Natural killer cell treated with Interleukin-12 subunit alpha and Interleukin-12 subunit beta and Interleukin-15 and Interleukin-18, amount 100 ng/mL, for 72 hours (primary cell): ENCODE measurements around the gene DYRK4. TPM values are rescaled to one million over a fixed set of nuclear protein-coding genes. Genes with fewer than 3 reads are reported as not detected.

ENCODE experiments used
- ATAC-seq, 2 donors: fragments of 150-1000 bp; cut with Tn5 transposase in 1 of 2; sonication (Bioruptor Pico), chemical (Tn5 transposase) in 1 of 2; 2 replicates each; pipeline ENCODE4 v1.10.0; 2021
- DNase-seq: peaks from one replicate; pipeline ENCODE4 v3.0.0; 2022; ENCODE audit warnings: low spot score
- H3K27ac Mint-ChIP-seq, 2 donors: 1 replicate in 1 of 2; 2 replicates in 1 of 2; pipeline ENCODE4 v1.8.0; 2022; ENCODE audit warnings: mixed read lengths in 2 of 2, mild to moderate bottlenecking in 1 of 2, moderate library complexity in 1 of 2
- H3K27me3 Mint-ChIP-seq, 2 donors: 1 replicate in 1 of 2; 2 replicates in 1 of 2; pipeline ENCODE4 v1.8.0; 2022; ENCODE audit warnings: mixed read lengths in 2 of 2
- H3K36me3 Mint-ChIP-seq: one replicate; pipeline ENCODE4 v1.8.0; 2022; ENCODE audit warnings: mixed read lengths
- H3K4me1 Mint-ChIP-seq, 2 donors: 1 replicate in 1 of 2; 2 replicates in 1 of 2; pipeline ENCODE4 v1.8.0; 2022; ENCODE audit warnings: low read depth in 2 of 2, mixed read lengths in 2 of 2, mild to moderate bottlenecking in 1 of 2
- H3K4me3 Mint-ChIP-seq: one replicate; pipeline ENCODE4 v1.8.0; 2022; ENCODE audit warnings: mixed read lengths
- H3K9me3 Mint-ChIP-seq: 2 replicates; pipeline ENCODE4 v1.8.0; 2022; ENCODE audit warnings: mixed read lengths
- total RNA-seq, 2 donors: library from RNA; stranded (reverse); gene quantifications; one replicate each; pipeline ENCODE4 v1.2.3, GENCODE V29; 2022

Gene DYRK4
- total RNA-seq, 2 donors from 2014 or later = 24.0 to 30.2 TPM

DNA sequence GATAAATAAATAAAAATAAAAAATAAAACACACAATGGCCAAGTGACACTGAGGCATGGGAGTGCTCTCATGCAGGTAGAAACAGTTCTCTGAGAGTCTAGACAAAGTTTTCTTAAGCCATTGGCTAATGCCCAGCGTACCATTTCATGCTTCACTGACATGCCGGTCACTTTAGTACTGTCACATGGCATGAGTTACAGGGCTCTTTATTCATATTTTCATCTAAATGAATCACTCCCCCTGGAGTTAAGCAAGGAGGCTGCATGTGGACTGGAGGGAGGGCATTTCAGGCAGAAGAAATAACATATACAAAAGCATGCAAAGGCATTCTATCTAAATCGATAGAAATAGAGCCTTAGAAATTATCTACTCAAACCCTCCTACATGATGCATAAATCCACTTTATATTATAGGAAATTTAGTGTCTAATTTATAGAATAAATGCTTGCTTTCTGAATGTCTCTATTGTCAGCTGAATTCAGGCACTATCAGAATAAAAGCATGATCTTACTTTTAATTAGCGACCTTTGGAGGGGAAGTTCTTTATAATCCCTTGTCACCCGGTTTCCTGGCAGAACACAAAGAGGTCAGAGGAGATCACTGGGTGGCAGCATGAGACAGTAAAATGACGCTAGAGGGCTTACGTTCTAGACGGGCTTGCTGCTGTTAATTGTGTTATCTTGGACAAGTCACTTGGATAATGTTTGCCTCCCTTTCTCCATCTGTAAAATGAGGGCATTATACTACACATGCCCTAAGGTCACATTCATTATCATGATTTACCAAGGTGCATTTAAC lies 17.5 kb downstream of the DYRK4 start:
- H3K27me3 Mint-ChIP-seq = peaks cover 11 to 22% of the 10 kb centered on the region in 2 donors
- no peak for DNase-seq

DNA sequence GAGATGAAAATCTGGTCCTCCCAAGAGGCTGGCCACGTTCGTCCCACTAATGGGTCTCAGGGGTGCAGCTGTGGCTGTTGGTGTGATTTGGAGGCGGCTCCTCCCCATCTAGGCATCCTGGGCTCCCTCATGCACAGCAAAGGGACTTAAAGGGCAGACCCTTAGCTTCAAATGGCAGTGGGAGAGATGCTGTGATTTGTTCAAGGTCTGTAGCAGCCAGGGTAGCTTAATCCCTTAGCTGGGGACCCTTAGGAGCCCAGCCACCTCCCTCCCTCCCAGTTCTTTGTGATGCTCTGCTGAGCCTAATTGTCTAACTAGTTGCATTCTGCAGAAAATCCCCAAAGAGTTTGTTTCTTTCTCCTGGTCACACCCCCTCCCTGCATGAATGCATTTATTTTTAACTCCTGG lies 18.3 kb downstream of the DYRK4 start:
- Mint-ChIP-seq H3K4me3 (no peak overlapping the region), H3K27ac (no peak overlapping the region), H3K9me3 (no peaks in the 10 kb centered on the region), H3K27me3 (peaks cover 11 to 22% of the 10 kb centered on the region in 2 donors), H3K4me1 (no peaks in the 10 kb centered on the region), H3K36me3 (no peaks in the 10 kb centered on the region)
- DNase-seq (no peak), ATAC-seq (no peak)

More for the DNA sequence above, 17.5 kb downstream of the DYRK4 start:
- Mint-ChIP-seq H3K36me3 (no peaks in the 10 kb centered on the region), H3K4me1 (no peaks in the 10 kb centered on the region), H3K4me3 (no peak overlapping the region), H3K27ac (no peak overlapping the region), H3K9me3 (no peaks in the 10 kb centered on the region)
- no peak for ATAC-seq

GRCh38 chr12:4584281-4584680 lies 22.3 kb downstream of the DYRK4 start:
- no peaks in the 10 kb centered on the region for H3K4me1 Mint-ChIP-seq
- H3K4me3 Mint-ChIP-seq = no peak overlapping the region
- H3K27me3 Mint-ChIP-seq = peaks cover 14 to 16% of the 10 kb centered on the region in 2 donors
- no peaks in the 10 kb centered on the region for H3K36me3 Mint-ChIP-seq
- no peak for DNase-seq
- ATAC-seq = no peak
- H3K9me3 Mint-ChIP-seq = no peaks in the 10 kb centered on the region
- no peak overlapping the region for H3K27ac Mint-ChIP-seq

GRCh38 chr12:4584896-4585295 lies 22.9 kb downstream of the DYRK4 start:
- Mint-ChIP-seq H3K36me3 (no peaks in the 10 kb centered on the region), H3K9me3 (no peaks in the 10 kb centered on the region), H3K4me1 (no peaks in the 10 kb centered on the region), H3K27me3 (peaks cover 14 to 16% of the 10 kb centered on the region in 2 donors), H3K27ac (no peak overlapping the region), H3K4me3 (no peak overlapping the region)
- DNase-seq (no peak), ATAC-seq (no peak)

DNA sequence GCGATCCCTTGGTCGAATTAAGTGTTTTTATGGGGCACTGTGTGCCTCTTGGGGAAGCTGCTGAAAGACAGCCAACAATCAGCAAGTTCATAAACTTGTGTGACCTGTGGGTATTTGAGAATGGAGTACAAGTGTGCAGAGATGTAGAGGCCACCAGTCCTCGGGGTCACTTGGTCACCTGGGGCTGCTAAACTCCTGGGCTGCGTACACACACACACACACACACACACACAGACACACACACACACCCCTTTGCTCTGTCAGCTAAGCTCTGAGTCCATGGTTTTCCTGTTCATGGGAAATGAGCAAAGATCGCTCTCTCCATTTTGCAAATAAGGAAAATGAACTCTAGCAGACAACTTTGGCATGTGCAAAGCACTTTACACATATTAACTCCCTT lies 24.5 kb downstream of the DYRK4 start:
- ATAC-seq (no peak), DNase-seq (no peak)
- H3K36me3 Mint-ChIP-seq = no peaks in the 10 kb centered on the region
- peaks cover 13 to 14% of the 10 kb centered on the region in 2 donors for H3K27me3 Mint-ChIP-seq
- H3K4me1 Mint-ChIP-seq = no peaks in the 10 kb centered on the region
- H3K9me3 Mint-ChIP-seq = no peaks in the 10 kb centered on the region
- no peak overlapping the region for H3K4me3 Mint-ChIP-seq
- H3K27ac Mint-ChIP-seq = no peak overlapping the region

DNA sequence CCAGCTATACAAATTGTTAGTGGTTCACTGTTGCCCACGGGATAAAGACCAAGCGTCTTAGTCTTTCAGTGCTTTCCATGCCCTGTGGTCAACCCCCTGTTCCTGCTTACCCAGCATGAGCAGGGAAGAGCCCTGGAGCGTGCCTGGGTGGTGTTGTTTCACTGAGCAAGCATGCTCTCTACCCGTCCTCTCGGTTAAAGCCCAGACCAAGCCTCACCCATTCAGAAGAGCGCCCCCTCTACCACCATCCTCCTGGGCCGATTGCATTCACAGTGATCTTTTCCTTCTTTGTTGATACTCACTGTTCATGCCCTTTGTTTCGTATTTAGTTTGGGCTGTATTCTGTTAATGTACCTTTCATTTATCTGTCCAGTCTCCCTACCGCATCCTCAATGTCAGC lies 25.1 kb downstream of the DYRK4 start:
- ATAC-seq (no peak), DNase-seq (no peak)
- Mint-ChIP-seq H3K27ac (no peak overlapping the region), H3K27me3 (peaks cover 13 to 14% of the 10 kb centered on the region in 2 donors), H3K4me1 (no peaks in the 10 kb centered on the region), H3K36me3 (no peaks in the 10 kb centered on the region), H3K4me3 (no peak overlapping the region), H3K9me3 (no peaks in the 10 kb centered on the region)

- ATAC-seq = no peak
- no peaks in the 10 kb centered on the region for H3K36me3 Mint-ChIP-seq
- DNase-seq = no peak
- H3K27ac Mint-ChIP-seq = no peak overlapping the region
- peaks cover 10 to 15% of the 10 kb centered on the region in 2 donors for H3K27me3 Mint-ChIP-seq
- no peak overlapping the region for H3K4me3 Mint-ChIP-seq
- no peaks in the 10 kb centered on the region for H3K9me3 Mint-ChIP-seq
- H3K4me1 Mint-ChIP-seq = no peaks in the 10 kb centered on the region
Measured at GRCh38 chr12:4588916-4589315, 26.9 kb downstream of the DYRK4 start.

DNA sequence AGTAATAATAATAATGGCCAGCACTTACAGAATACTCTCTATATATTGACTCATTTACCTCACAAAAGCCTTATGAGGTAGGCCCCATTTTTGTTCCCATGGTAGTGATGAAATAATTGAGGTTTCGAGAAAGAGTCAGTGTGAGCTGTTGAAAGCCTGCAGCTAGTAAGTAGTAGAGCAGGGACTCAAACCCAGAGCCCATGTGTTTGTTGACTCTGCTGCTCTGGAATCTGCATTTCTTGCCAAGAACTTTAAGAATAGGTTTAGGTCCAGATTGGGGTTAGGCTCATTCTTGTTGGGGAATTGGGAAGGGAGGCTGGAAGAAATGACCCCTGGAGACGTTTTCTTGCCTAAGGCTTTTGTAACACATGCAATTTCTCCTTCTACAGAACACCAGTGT lies 27.9 kb downstream of the DYRK4 start:
- H3K27me3 Mint-ChIP-seq = peaks cover 7 to 13% of the 10 kb centered on the region in 2 donors
- H3K36me3 Mint-ChIP-seq = no peaks in the 10 kb centered on the region
- no peak overlapping the region for H3K27ac Mint-ChIP-seq
- no peak overlapping the region for H3K4me3 Mint-ChIP-seq
- no peaks in the 10 kb centered on the region for H3K4me1 Mint-ChIP-seq
- DNase-seq (no peak), ATAC-seq (no peak)
- H3K9me3 Mint-ChIP-seq = no peaks in the 10 kb centered on the region

DNA sequence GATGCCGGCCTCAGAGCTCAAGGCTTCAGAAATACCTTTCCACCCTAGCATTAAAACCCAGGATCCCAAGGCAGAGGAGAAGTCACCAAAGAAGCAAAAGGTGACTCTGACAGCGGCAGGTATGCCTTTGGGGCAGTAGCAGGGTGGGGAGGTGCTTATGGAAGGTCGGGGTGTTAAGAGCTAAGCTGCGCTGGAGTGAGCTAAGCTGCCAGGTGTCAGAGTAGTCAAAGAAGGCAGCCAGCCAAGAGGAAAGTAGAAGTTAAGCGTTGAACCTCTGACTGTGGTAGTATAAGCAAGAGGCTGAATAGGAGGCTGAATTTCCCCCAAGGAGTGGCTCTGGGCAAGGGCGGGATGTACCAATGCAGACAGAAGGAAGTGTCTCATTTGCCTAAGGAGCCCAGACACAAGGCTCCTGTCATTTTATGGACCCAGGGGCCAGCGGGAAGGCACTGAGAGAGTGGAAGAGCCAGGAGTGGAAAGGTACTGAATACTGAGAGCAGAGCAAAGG lies 29.2 kb downstream of the DYRK4 start:
- no peak overlapping the region for H3K27ac Mint-ChIP-seq
- no peak for ATAC-seq

GRCh38 chr12:4595881-4596280 lies 33.9 kb downstream of the DYRK4 start:
- Mint-ChIP-seq H3K27ac (no peak overlapping the region), H3K27me3 (peaks cover 0 to 4% of the 10 kb centered on the region in 2 donors), H3K36me3 (no peaks in the 10 kb centered on the region), H3K9me3 (no peaks in the 10 kb centered on the region), H3K4me3 (no peak overlapping the region), H3K4me1 (no peaks in the 10 kb centered on the region)
- DNase-seq = no peak
- ATAC-seq = no peak

More for the DNA sequence above, 29.2 kb downstream of the DYRK4 start:
- DNase-seq = no peak
- Mint-ChIP-seq H3K4me1 (no peaks in the 10 kb centered on the region), H3K4me3 (no peak overlapping the region), H3K36me3 (no peaks in the 10 kb centered on the region), H3K27me3 (peaks cover 7 to 13% of the 10 kb centered on the region in 2 donors), H3K9me3 (no peaks in the 10 kb centered on the region)

DNA sequence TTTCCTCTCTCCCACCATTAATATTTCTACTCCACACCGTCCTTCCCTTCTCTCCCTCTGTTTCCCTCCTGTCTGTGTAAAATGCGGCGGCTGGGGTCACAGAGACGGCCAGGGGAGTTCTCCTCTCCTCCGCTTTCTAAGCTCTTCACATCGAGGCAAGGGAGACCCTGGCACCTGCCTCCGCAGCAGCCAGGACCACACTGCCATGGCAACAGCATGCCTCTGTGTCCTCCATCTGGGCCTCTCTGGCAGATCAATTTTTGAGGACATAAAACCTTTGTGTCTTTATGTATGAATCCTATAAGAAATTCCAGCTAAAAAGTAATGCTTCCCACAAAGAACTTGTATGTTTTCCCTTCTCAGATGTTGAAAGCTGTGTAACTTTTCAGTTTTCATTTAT lies 41.4 kb downstream of the DYRK4 start:
- no peak for ATAC-seq

GRCh38 chr12:4603946-4604345 lies 41.9 kb downstream of the DYRK4 start:
- H3K36me3 Mint-ChIP-seq = no peaks in the 10 kb centered on the region
- DNase-seq = no peak
- peaks cover 17 to 19% of the 10 kb centered on the region in 2 donors for H3K27me3 Mint-ChIP-seq
- no peak for ATAC-seq
- H3K4me3 Mint-ChIP-seq = no peak overlapping the region
- no peak overlapping the region for H3K27ac Mint-ChIP-seq
- peaks cover 9 to 15% of the 10 kb centered on the region in 2 donors for H3K4me1 Mint-ChIP-seq
- no peaks in the 10 kb centered on the region for H3K9me3 Mint-ChIP-seq

More for the DNA sequence above, 41.4 kb downstream of the DYRK4 start:
- H3K27ac Mint-ChIP-seq = no peak overlapping the region
- peaks cover 17 to 19% of the 10 kb centered on the region in 2 donors for H3K27me3 Mint-ChIP-seq
- no peaks in the 10 kb centered on the region for H3K9me3 Mint-ChIP-seq
- H3K4me3 Mint-ChIP-seq = no peak overlapping the region
- no peaks in the 10 kb centered on the region for H3K36me3 Mint-ChIP-seq
- peaks cover 9 to 15% of the 10 kb centered on the region in 2 donors for H3K4me1 Mint-ChIP-seq
- DNase-seq = no peak

- Mint-ChIP-seq H3K4me1 (peaks cover 12 to 18% of the 10 kb centered on the region in 2 donors), H3K4me3 (peak overlapping the region; percentile 96), H3K9me3 (no peaks in the 10 kb centered on the region), H3K36me3 (no peaks in the 10 kb centered on the region), H3K27ac (peak overlapping the region; percentile 75 to 88), H3K27me3 (peaks cover 17 to 19% of the 10 kb centered on the region in 2 donors)
- peak; percentile 86 for DNase-seq
- peak; percentile 94 to 96 for ATAC-seq
Measured at GRCh38 chr12:4604684-4605193, 42.7 kb downstream of the DYRK4 start.

GRCh38 chr12:4607056-4607455 lies 45.0 kb downstream of the DYRK4 start:
- no peak overlapping the region for H3K27ac Mint-ChIP-seq
- H3K4me3 Mint-ChIP-seq = no peak overlapping the region
- DNase-seq = no peak
- no peaks in the 10 kb centered on the region for H3K9me3 Mint-ChIP-seq
- peaks cover 12 to 20% of the 10 kb centered on the region in 2 donors for H3K4me1 Mint-ChIP-seq
- H3K27me3 Mint-ChIP-seq = peaks cover 16 to 18% of the 10 kb centered on the region in 2 donors
- ATAC-seq = no peak
- H3K36me3 Mint-ChIP-seq = no peaks in the 10 kb centered on the region
